ENCODE data around the gene SIX3. TPM values are rescaled to one million over a fixed set of nuclear protein-coding genes. Genes with fewer than 3 reads are reported as not detected.

SIX3 gene
- total RNA-seq, 1 experiment from 2014 or later, result 13.2 TPM

GRCh38 chr2:44931198-44931780 lies 10.2 kb upstream of the SIX3 start:
- Mint-ChIP-seq H3K4me1 (peaks cover 58% of the 10 kb centered on the region), H3K27me3 (ENCODE audit: low read depth) (peaks cover 95% of the 10 kb centered on the region), H3K36me3 (no peaks in the 10 kb centered on the region), H3K4me3 (peak overlapping the region; percentile 26; the same call in 1 of the 2 replicates), H3K9me3 (no peaks in the 10 kb centered on the region), H3K27ac (no peak overlapping the region)
- ChIA-PET CTCF (interaction anchor here (0.9 kb wide), 1 partner anchor 19 kb away, joined by 3 read pairs; no protein-coding TSS in a partner anchor), POLR2A (interaction anchor here (0.8 kb wide), 1 partner anchor 18 kb away, joined by 6 read pairs; no protein-coding TSS in a partner anchor)
- DNase-seq (ENCODE audit: low spot score), result no peak
- TF ChIP-seq, protein P1, sequence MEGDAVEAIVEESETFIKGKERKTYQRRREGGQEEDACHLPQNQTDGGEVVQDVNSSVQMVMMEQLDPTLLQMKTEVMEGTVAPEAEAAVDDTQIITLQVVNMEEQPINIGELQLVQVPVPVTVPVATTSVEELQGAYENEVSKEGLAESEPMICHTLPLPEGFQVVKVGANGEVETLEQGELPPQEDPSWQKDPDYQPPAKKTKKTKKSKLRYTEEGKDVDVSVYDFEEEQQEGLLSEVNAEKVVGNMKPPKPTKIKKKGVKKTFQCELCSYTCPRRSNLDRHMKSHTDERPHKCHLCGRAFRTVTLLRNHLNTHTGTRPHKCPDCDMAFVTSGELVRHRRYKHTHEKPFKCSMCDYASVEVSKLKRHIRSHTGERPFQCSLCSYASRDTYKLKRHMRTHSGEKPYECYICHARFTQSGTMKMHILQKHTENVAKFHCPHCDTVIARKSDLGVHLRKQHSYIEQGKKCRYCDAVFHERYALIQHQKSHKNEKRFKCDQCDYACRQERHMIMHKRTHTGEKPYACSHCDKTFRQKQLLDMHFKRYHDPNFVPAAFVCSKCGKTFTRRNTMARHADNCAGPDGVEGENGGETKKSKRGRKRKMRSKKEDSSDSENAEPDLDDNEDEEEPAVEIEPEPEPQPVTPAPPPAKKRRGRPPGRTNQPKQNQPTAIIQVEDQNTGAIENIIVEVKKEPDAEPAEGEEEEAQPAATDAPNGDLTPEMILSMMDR (IDR thresholded peaks at IDR 0.05), result no peak
- TF ChIP-seq CREM (CRISPR knock-in tag; IDR thresholded peaks at IDR 0.05) (no peak), TEAD4 (CRISPR knock-in tag; IDR thresholded peaks at IDR 0.05) (no peak), ZNF416 (CRISPR knock-in tag; IDR thresholded peaks at IDR 0.05) (no peak), IRF2 (CRISPR knock-in tag; IDR thresholded peaks at IDR 0.05; ENCODE audit: borderline replicate concordance, low read depth) (no peak), FOXP4 (CRISPR knock-in tag; IDR thresholded peaks at IDR 0.05) (no peak), STAT6 (CRISPR knock-in tag; conservative IDR thresholded peaks at IDR 0.05; ENCODE audit: low read depth) (no peak), TP53 (CRISPR knock-in tag; IDR thresholded peaks at IDR 0.05) (no peak), FOXP1 (CRISPR knock-in tag; IDR thresholded peaks at IDR 0.05; ENCODE audit: borderline replicate concordance) (no peak)
- TF ChIP-seq, protein P2, sequence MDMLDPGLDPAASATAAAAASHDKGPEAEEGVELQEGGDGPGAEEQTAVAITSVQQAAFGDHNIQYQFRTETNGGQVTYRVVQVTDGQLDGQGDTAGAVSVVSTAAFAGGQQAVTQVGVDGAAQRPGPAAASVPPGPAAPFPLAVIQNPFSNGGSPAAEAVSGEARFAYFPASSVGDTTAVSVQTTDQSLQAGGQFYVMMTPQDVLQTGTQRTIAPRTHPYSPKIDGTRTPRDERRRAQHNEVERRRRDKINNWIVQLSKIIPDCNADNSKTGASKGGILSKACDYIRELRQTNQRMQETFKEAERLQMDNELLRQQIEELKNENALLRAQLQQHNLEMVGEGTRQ (CRISPR knock-in tag; IDR thresholded peaks at IDR 0.05), result no peak
- ATAC-seq, result no peak

- no peak overlapping the region for H3K27ac Mint-ChIP-seq
- CTCF ChIA-PET, result interaction anchor here (0.9 to 1.1 kb wide), 2 partner anchors 18 to 24 kb away, joined by 3 read pairs; no protein-coding TSS in a partner anchor
- no peak for ATAC-seq
- peak; percentile 26 for DNase-seq (ENCODE audit: low spot score)
- no peaks in the 10 kb centered on the region for H3K36me3 Mint-ChIP-seq
- peak overlapping the region; percentile 77 for H3K4me3 Mint-ChIP-seq
- H3K4me1 Mint-ChIP-seq, result peaks cover 59% of the 10 kb centered on the region
- peaks cover 95% of the 10 kb centered on the region for H3K27me3 Mint-ChIP-seq (ENCODE audit: low read depth)
- no peak for TF ChIP-seq PRRX2 (CRISPR knock-in tag; IDR thresholded peaks at IDR 0.05)
- TF ChIP-seq, protein P3, sequence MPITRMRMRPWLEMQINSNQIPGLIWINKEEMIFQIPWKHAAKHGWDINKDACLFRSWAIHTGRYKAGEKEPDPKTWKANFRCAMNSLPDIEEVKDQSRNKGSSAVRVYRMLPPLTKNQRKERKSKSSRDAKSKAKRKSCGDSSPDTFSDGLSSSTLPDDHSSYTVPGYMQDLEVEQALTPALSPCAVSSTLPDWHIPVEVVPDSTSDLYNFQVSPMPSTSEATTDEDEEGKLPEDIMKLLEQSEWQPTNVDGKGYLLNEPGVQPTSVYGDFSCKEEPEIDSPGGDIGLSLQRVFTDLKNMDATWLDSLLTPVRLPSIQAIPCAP (CRISPR knock-in tag; IDR thresholded peaks at IDR 0.05), result no peak
- POLR2A ChIA-PET, result interaction anchor here (0.8 kb wide), 1 partner anchor 17 kb away, joined by 6 read pairs; no protein-coding TSS in a partner anchor
- no peaks in the 10 kb centered on the region for H3K9me3 Mint-ChIP-seq
These were observed 9.4 kb upstream of the SIX3 start for GRCh38 chr2:44932079-44932478.
